Epithelial cell of proximal tubule (primary cell): Measurements from ENCODE around the gene TRAM2. TPM values are rescaled to one million over a fixed set of nuclear protein-coding genes. Genes with fewer than 3 reads are reported as not detected.

Experiments used
- DNase-seq: peaks from one replicate; pipeline ENCODE4 v3.0.0-alpha.2; 2011; ENCODE audit warnings: low read depth
- H3K4me3 ChIP-seq: 2 replicates; pipeline ENCODE4 v1.5.1; 2011; ENCODE audit warnings: low read depth, mild to moderate bottlenecking, low read length
- total RNA-seq: library from RNA; depleted of rRNA; stranded (reverse); fragments of >200 nt; gene quantifications from 2 replicates; pipeline ENCODE4 v1.2.3, GENCODE V29; 2015
- TF ChIP-seq, protein P1 (sequence below): conservative IDR thresholded peaks from 2 replicates; pipeline ENCODE4 v1.5.1; 2012; ENCODE audit warnings: low read depth, mild to moderate bottlenecking, low read length

The TRAM2 gene
- total RNA-seq, 1 donor from 2014 or later: 16.3 TPM

DNA sequence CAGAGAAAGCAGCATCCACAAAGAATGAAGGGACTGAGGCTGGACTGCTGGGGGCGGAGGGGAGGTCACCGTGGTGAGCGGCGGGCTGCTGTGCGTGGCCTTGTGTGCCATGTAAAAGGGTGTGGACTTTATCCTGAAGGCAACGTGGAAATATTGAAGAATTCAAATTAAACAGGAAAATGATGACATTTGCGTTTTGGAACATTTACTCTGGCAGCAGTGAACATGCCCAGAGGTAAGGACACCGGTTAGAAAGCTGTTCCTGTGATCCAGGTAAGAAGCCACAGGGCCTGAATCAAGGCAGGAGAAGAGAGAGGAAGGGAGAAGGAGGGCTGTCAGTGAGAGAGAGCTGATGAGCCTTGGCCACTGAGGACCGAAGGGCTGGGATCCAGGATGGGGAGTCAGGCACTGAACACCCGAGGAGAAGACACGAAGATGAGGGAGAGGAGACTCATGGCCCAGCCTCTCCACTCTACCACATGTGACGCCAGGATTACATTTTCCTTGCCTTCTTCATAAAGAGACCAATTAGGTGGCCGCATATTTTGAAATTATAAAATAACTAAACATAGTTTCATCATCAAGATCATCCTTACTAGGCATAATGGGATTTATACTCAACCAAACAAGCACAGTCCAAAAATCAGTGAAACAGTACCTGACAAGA, 58.4 kb downstream of the TRAM2 start:
- TF ChIP-seq, protein P1, sequence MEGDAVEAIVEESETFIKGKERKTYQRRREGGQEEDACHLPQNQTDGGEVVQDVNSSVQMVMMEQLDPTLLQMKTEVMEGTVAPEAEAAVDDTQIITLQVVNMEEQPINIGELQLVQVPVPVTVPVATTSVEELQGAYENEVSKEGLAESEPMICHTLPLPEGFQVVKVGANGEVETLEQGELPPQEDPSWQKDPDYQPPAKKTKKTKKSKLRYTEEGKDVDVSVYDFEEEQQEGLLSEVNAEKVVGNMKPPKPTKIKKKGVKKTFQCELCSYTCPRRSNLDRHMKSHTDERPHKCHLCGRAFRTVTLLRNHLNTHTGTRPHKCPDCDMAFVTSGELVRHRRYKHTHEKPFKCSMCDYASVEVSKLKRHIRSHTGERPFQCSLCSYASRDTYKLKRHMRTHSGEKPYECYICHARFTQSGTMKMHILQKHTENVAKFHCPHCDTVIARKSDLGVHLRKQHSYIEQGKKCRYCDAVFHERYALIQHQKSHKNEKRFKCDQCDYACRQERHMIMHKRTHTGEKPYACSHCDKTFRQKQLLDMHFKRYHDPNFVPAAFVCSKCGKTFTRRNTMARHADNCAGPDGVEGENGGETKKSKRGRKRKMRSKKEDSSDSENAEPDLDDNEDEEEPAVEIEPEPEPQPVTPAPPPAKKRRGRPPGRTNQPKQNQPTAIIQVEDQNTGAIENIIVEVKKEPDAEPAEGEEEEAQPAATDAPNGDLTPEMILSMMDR: no peak
- H3K4me3 ChIP-seq: no peak overlapping the region

DNA sequence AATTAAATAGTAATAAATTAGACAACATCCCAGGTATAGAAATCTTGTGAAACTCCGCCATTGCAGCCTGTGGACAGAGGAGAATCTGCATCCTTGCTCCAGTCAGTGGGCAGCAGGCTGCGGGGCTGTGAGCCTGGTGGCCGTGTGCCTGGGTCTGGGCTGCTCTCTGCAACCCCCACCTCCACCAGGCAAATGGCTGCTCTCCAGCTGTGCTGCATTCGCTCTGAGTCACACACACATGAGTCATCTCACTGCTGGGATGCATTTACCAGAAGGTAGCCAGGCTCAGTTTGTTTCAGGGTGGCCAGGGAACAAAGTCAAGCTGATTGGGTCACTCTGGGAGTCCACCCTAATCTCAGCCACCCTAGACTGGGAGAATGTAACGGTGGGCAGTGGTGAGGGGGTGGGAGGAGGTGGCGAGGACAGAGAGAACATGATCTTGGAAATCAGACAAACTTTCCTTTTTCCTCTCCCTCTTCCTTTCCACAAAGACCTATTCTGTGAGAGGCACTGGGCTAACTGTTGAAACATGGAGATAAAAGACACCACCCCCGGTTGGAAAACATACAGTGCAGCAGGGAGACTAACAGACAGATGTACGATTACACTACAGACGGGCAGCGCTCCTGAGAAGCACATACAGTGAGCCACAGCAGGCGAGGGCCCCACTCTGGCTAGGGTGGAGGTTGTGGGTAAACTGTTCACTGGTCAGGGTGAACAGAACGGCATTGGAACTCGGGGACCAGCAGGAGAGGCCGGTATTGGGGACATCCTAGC, 59.2 kb downstream of the TRAM2 start:
- no peak overlapping the region for H3K4me3 ChIP-seq
- TF ChIP-seq, protein P1: no peak
- DNase-seq: peak; percentile 56

More for the DNA sequence above, 58.4 kb downstream of the TRAM2 start:
- no peak for DNase-seq

DNA sequence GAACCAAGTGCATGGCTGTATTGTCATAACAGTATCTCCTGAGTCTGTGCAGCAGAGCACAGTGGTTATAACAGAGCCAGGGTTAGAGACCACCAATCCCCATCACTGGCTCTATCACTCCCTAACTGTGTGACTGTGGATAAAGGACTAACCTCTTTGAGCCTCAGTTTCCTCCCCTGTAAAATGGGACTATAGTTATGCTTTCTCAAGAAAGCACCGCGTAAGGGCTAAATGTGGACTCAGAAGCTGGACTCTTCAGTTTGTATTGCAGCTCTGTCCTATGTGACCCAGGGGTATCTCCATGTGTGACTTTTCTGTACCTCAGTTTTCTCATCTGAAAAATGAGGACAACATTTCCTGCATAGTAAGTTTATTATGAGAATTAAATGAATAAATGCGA, 59.9 kb downstream of the TRAM2 start:
- DNase-seq: no peak
- no peak overlapping the region for H3K4me3 ChIP-seq
- TF ChIP-seq, protein P1: no peak

DNA sequence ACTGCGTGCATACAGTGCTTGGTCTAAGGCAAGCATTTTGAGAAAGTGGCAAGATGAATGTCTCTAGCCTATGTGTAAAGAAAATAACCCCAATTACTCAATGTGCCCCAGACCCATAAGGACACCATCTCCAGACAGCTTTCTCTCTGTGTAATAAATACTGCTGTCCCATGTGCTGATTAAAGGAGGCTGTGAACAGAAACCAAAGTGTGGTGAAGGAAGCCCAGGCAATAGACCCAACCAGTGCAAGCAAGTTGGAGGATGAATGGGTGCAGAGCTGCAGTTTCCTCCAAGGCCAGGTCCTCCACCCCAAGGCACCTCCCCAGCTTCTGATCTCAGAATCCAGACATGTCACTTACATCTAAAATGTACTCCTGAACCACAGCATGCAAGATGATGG, 60.6 kb downstream of the TRAM2 start:
- TF ChIP-seq, protein P1: no peak
- no peak overlapping the region for H3K4me3 ChIP-seq
- no peak for DNase-seq

DNA sequence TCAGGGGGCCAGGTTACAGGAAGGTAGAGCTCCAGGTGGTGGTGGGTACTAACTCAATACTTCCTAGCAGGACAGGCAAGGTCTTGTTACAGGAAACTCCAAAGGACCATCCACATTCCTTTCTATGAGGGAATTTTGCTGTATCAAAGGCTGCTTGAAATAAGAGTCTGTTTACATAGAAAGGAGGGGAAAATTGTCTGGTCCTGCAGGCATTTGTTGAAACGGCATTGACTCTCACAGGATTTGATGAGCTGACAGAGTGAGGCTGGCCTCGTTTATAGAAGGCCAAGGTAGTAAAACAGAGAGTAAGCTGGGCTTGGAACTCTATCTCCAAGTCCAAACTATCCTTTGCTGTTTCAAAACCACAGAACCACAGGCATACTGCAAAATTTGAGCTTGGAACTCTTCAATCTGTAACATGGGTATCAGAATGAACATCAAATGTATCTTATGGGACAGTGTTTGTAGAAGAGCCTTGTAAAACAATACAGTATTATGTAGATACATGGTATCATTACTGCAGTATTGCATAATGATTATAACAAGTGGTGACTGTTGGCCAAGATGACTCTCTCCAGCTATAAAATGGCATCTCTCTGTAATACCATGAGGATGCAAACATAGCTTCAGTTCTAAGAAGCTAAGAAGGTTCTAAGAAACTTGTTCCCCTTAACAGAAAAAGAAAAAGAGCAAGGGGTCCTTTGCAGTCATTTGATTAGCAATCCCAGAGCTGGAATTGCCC, 61.5 kb downstream of the TRAM2 start:
- no peak overlapping the region for H3K4me3 ChIP-seq
- TF ChIP-seq, protein P1: no peak
- no peak for DNase-seq

DNA sequence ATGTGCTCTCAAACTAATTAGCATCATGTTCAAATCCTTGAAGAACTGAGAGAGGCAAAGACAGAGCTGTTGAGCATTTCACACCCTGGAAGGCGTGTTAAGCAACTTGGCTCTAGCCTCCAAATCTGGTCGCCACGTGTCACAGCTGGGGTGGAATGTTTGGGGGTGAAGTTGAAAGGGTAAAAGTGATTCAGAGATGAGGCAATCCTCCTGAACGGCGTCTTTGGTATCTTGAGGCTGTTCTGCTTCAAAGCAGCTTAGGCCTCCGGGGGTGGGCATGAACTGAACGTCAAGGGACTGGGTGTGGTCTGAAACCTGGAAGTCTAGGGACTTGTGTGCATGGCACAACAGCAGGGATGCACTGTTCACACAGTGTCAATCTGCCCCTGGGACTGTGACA, 62.3 kb downstream of the TRAM2 start:
- peak; percentile 91 for DNase-seq
- TF ChIP-seq, protein P1: no peak
- H3K4me3 ChIP-seq: no peak overlapping the region
